Esophagus (tissue), 2 donors: ENCODE results near the gene CDK8. TPM values are rescaled to one million over a fixed set of nuclear protein-coding genes. Genes with fewer than 3 reads are reported as not detected.

Source experiments
- H3K27ac ChIP-seq, 2 donors: one replicate each; pipeline ENCODE4 v1.5.1; 2013; ENCODE audit warnings: low read depth in 2 of 2, mild to moderate bottlenecking in 2 of 2, inconsistent platforms in 1 of 2, low read length in 1 of 2, moderate library complexity in 1 of 2
- H3K27me3 ChIP-seq, 2 donors: one replicate each; pipeline ENCODE4 v1.6.1; 2013; ENCODE audit warnings: low read length in 2 of 2, control low read depth in 1 of 2, mild to moderate bottlenecking in 1 of 2; ENCODE audit not compliant: insufficient read depth in 2 of 2, control insufficient read depth in 1 of 2
- H3K36me3 ChIP-seq, 2 donors: one replicate each; pipeline ENCODE4 v1.6.1; 2013; ENCODE audit warnings: low read length in 1 of 2; ENCODE audit not compliant: control insufficient read depth in 2 of 2, insufficient read depth in 2 of 2
- H3K4me1 ChIP-seq, 2 donors: one replicate each; pipeline ENCODE4 v1.6.1; 2013; ENCODE audit warnings: low read length in 1 of 2; ENCODE audit not compliant: control insufficient read depth in 2 of 2, insufficient read depth in 2 of 2
- H3K4me3 ChIP-seq, 2 donors: one replicate each; pipeline ENCODE4 v1.5.1; 2013; ENCODE audit warnings: low read length in 2 of 2, mild to moderate bottlenecking in 2 of 2, low read depth in 1 of 2, moderate library complexity in 1 of 2
- H3K9me3 ChIP-seq, 2 donors: one replicate each; pipeline ENCODE4 v1.6.1; 2013; ENCODE audit warnings: mild to moderate bottlenecking in 2 of 2, low read depth in 1 of 2, low read length in 1 of 2, moderate library complexity in 1 of 2; ENCODE audit not compliant: control insufficient read depth in 2 of 2, insufficient read depth in 1 of 2
- WGBS, 2 donors: extraction: QIAGEN DNeasy Blood & Tissue Kit; methylation state at CpG; one replicate each; pipeline ENCODE4 v1.1.7; 2013; 5-methylcytosine and 5-hydroxymethylcytosine counted together
- polyA plus RNA-seq, 2 donors: library from polyadenylated mRNA; stranded (reverse); fragments of 200-250 nt; gene quantifications; one replicate each; pipeline ENCODE4 v1.2.3, GENCODE V29; 2013
- donor health status: healthy with polysubstance abuse.
- donor health status: Bipolar disorder and iron deficiency.

The CDK8 gene
- 1 to 10 TPM; 8.0 to 9.3 TPM for polyA plus RNA-seq

DNA sequence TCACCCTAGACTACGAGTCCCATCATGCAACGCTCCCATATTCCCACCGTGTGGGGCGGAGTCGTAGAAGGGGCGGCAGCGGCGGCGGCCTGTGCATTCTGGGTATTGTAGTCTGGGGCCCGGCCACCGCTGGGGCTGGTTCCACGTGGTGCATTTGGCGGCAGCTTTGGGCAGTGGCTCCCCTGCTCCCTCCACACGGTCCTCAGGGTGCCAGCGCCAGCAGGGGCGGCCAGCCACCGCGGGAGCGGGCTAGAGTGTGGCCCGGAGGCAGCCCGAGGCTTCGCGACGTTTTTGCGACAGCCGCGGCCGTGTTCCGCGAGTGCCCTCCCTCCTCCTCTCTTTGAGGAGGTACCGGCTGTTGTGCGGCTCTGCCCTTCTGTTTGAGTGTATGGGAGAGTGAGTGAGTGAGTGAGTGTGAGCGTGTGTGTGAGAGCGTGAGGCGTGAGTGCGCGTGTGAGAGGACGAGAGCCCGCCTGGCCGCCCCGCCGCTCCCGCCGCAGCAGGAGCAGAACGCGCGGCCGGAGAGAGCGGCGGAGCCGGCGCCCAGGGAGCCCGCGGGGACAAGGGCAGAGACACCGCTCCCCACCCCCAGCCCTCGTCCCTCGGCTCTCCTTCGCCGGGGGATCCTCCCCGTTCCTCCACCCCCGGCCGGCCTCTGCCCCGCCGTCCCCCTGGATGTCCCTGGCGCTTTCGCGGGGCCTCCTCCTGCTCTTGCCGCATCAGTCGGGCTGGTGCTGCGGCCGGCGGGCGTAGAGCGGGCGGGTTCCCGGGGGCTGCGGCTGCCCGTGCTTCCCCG is at the start of gene CDK8:
Gene CDK8, plus strand, starts transcription at position 343 of the 796 bp plus-strand sequence. CDS start 513 bp downstream, outside the sequence.
- H3K27me3 ChIP-seq, result no peaks in the 10 kb centered on the region
- H3K9me3 ChIP-seq, result no peaks in the 10 kb centered on the region
- H3K4me1 ChIP-seq, result no peaks in the 10 kb centered on the region
- peak within 1 kb of the TSS; percentile 87 to 98 for H3K27ac ChIP-seq
- 0% methylated on average over 67 to 79 of the region's 79 CpGs for WGBS, 2 donors
- peak within 1 kb of the TSS; percentile 87 to 98 for H3K4me3 ChIP-seq
- no peaks in the 10 kb centered on the region for H3K36me3 ChIP-seq

DNA sequence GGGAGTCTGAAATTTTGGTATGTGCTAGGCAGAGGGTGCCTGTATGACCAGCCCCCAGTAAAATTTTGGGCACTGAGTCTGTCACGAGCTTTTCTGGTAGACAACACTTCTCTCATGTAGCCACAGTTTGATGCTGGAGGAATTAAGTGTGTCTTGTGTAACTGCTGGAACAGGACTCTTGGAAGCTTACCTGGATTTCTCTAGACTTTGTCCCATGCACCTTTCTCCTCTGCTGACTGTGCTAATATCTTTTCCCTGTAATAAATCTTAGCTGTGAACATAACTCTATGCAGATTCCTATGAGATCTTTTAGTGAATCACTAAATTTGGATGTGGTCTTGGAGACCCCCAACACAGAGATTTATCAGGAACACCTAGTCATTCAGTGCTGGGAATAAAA is 45.6 kb upstream of the CDK8 start:
- H3K4me1 ChIP-seq, result no peaks in the 10 kb centered on the region
- no peak overlapping the region for H3K4me3 ChIP-seq
- peaks cover 0 to 2% of the 10 kb centered on the region in 2 donors for H3K36me3 ChIP-seq
- H3K27ac ChIP-seq, result no peak overlapping the region
- no peaks in the 10 kb centered on the region for H3K27me3 ChIP-seq
- H3K9me3 ChIP-seq, result no peaks in the 10 kb centered on the region
- WGBS, 2 donors, result 95 to 98% methylated on average over 1 of the region's 1 CpG

DNA sequence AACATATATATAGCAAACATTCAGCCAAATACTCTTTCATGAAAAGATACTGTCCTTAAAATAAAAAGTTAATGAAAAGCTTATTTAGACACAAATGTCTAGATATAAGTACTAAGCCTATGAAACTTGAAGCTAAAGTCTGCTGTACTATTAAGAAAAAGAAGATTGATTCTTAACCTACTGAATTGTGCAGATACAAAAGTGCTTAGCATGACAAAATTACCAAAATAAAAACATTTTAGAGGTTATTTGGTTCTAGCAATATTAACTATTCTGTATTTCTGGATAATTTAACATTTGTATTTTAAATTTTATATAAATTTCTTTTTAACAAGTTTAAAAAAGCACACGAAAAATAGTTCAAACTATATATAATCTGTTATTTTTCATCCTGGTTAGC is 40.6 kb upstream of the CDK8 start:
- WGBS, 2 donors, result 78 to 85% methylated on average over 1 of the region's 1 CpG
- Histone ChIP-seq H3K36me3 (peaks cover 13 to 22% of the 10 kb centered on the region in 2 donors), H3K9me3 (no peaks in the 10 kb centered on the region), H3K4me1 (no peaks in the 10 kb centered on the region), H3K27me3 (no peaks in the 10 kb centered on the region), H3K27ac (no peak overlapping the region), H3K4me3 (no peak overlapping the region)

DNA sequence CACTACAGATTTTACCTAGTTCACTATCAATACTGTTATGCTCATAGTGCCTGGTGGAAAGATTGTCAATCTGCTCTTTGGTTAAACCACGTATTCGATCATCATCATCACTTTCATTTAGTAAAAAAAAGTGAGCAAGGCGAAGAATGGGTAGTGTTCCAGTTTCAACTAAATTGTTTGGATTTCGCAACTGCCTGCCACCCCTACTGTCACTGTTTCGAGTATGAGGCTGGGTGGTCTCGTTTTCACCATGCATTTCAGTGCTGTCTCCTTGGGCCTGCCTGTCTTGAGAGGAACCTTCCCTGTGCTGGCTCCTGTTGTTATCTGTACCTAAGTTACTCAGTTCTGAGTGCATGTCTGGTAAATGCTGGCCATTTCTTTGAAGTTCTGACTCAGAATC is 39.9 kb upstream of the CDK8 start:
- Histone ChIP-seq H3K4me1 (no peaks in the 10 kb centered on the region), H3K27ac (no peak overlapping the region), H3K36me3 (peaks cover 13 to 22% of the 10 kb centered on the region in 2 donors), H3K4me3 (no peak overlapping the region), H3K27me3 (no peaks in the 10 kb centered on the region), H3K9me3 (no peaks in the 10 kb centered on the region)
- WGBS, 2 donors, result 93% methylated on average over 6 of the region's 6 CpGs

DNA sequence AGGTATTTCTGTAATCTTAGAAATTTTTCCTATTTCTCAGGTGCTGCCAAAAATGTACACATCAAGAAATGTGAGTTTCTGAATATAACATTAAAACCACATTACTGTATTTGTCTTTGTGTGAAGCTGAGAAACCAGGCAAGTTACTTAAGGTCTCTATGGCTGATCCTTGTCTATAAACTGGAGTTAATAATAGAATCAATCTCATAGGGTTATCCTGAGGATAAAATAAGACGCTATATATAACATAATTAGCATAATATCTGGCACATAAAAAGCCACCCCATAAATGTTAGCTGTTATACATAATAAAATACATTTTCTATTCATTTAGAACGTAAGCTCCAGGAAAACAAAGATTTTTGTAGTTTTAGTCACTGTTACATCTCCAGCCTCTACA is 37.9 kb upstream of the CDK8 start:
- Histone ChIP-seq H3K27me3 (no peaks in the 10 kb centered on the region), H3K4me1 (no peaks in the 10 kb centered on the region), H3K9me3 (no peaks in the 10 kb centered on the region), H3K27ac (no peak overlapping the region), H3K36me3 (peaks cover 11 to 22% of the 10 kb centered on the region in 2 donors), H3K4me3 (no peak overlapping the region)
- WGBS, 2 donors, result 94 to 95% methylated on average over 2 of the region's 2 CpGs

DNA sequence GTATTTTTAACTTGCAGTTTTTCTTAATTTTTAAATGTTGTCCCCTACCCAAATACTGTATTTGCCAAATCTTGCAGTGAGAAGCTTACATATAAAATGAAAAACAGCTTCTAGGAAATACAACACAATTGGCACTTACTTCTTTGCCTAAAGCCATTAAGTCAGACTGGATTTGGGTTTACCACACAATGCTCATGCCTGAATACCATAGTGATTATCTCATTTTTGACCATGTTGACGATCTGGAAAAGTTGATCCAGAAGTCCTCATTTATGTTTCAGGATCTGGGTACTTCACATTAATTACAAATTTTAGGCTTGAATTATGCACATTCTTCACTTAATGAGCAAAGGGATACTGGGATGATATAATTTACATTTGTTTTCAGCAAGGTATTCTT is 34.2 kb upstream of the CDK8 start:
- no peaks in the 10 kb centered on the region for H3K4me1 ChIP-seq
- no peaks in the 10 kb centered on the region for H3K9me3 ChIP-seq
- 50 to 53% methylated on average over 1 of the region's 1 CpG for WGBS, 2 donors
- no peak overlapping the region for H3K4me3 ChIP-seq
- H3K27ac ChIP-seq, result no peak overlapping the region
- H3K36me3 ChIP-seq, result peaks cover 4 to 13% of the 10 kb centered on the region in 2 donors
- H3K27me3 ChIP-seq, result no peaks in the 10 kb centered on the region

DNA sequence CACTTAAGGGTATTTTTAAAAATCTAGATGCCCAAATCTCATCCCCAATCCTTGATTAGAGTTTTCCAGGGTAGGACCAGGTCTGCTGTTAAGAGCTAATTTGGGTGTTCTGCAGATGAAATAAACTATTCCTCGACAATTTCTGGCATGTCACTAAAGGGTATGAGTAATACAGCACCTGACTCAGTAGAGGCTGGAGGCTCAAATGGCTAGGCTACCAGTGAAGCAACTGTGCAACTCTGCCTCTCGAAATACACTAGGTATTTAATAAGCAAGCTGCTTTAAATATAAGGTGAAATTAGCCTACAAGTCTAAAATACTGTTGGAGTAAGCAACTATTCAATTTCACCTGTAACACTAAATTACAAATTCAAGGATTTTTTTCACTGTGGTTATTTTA is 33.4 kb upstream of the CDK8 start:
- Histone ChIP-seq H3K36me3 (peaks cover 0 to 6% of the 10 kb centered on the region in 2 donors), H3K27me3 (no peaks in the 10 kb centered on the region), H3K27ac (no peak overlapping the region), H3K9me3 (no peaks in the 10 kb centered on the region), H3K4me1 (no peaks in the 10 kb centered on the region), H3K4me3 (no peak overlapping the region)
- WGBS, 2 donors, result 48 to 52% methylated on average over 2 of the region's 2 CpGs

DNA sequence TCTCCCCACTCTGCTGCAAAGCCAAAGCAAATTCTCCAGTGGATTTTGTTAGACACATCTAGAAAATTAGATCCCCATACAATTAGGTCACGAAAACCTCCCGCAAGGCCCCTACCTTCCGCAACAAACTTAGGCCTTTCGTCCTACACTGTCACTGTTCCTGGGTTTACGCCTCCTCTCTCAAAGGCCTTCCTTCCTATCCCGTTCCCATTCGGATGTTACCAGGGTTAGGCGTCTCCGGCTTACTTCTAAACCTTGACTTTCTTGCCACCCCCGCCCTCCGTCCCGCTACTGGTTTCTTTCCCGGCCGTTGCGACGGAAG is 32.6 kb upstream of the CDK8 start:
- Histone ChIP-seq H3K4me1 (no peaks in the 10 kb centered on the region), H3K27me3 (no peaks in the 10 kb centered on the region), H3K27ac (peak overlapping the region; percentile 97 to 98), H3K9me3 (no peaks in the 10 kb centered on the region), H3K4me3 (peak overlapping the region; percentile 73 to 98), H3K36me3 (peaks cover 0 to 6% of the 10 kb centered on the region in 2 donors)
- 0 to 1% methylated on average over 16 of the region's 16 CpGs for WGBS, 2 donors

DNA sequence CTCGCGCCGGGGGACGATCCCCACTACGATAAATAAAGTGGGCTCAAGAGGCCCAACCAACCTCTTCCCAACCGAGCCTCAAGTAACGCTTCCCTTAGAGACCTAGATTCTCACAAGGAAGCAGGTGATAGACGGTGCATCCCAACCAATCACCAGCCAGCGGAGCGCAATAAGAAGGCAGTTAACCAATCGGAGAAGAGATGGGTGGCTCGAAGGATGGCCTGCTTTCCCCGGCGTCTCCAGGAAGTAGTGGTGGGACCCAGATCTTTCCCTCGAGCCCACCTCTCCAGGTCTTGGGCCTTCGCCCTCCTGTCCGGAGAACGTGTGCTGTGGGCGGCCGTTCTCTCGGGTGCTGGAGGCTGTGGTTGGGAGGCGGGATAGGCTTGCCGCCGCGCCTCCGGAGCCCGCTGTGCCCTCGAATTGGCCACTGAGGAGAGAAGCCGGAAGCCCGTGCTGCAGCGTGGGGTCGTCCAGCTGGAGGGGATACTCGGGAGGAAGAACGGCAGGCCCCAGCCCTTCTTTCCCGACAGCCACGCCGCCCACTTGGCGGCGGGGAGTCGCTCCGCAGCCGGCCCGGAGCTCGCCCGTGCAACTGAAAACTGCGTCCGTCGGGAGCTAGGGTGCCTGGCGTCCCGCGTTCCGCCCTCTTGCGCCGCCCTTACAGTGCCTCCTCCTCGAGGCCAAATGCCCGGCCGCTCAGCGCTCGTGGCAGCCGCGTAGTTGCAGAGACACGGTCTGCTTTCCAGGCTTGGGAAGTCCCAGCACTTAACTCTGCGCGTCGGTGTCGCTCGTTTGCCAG is 32.0 kb upstream of the CDK8 start, which contains the start of gene RNF6:
Gene RNF6, minus strand, starts transcription at position 594 of the 799 bp plus-strand sequence. CDS start 2,665 bp downstream, outside the sequence.
- WGBS, 2 donors, result 0 to 1% methylated on average over 49 to 67 of the region's 67 CpGs
- Histone ChIP-seq H3K4me3 (peak within 1 kb of the TSS; percentile 73 to 98), H3K4me1 (no peaks in the 10 kb centered on the region), H3K27ac (peak within 1 kb of the TSS; percentile 97 to 98), H3K9me3 (no peaks in the 10 kb centered on the region), H3K36me3 (peaks cover 0 to 3% of the 10 kb centered on the region in 2 donors), H3K27me3 (no peaks in the 10 kb centered on the region)
